Measurements from ENCODE around the gene GAS1. TPM values are rescaled to one million over a fixed set of nuclear protein-coding genes. Genes with fewer than 3 reads are reported as not detected.

Gene GAS1
- total and polyA plus RNA-seq, 7 donors: 6.8 to 19.1 (median 13.0) TPM

DNA sequence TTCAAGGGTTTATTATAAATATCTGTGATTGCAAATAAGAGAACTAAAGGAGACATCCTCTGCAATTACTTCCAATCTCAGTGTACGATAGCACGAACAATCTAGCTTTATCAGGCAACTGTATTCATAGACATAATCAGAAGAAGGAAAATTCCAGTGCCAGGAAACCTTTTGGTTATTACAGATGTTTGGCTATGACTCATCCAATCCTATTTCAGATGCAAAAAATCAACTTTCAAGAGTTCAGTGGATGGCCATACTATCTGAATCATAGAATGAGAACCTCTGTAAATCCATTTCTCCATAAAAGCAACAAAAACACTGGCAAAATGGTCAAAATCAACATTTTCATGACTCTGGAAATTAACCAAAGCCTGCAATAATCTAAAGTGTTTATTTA, 37.9 kb downstream of the GAS1 start:
- 80 to 86% (median 83%) methylated on average over 2 of the region's 2 CpGs for WGBS, 3 donors
- intact Hi-C loops (cut with DNase I): no loop called here
- TF ChIP-seq, protein P1, sequence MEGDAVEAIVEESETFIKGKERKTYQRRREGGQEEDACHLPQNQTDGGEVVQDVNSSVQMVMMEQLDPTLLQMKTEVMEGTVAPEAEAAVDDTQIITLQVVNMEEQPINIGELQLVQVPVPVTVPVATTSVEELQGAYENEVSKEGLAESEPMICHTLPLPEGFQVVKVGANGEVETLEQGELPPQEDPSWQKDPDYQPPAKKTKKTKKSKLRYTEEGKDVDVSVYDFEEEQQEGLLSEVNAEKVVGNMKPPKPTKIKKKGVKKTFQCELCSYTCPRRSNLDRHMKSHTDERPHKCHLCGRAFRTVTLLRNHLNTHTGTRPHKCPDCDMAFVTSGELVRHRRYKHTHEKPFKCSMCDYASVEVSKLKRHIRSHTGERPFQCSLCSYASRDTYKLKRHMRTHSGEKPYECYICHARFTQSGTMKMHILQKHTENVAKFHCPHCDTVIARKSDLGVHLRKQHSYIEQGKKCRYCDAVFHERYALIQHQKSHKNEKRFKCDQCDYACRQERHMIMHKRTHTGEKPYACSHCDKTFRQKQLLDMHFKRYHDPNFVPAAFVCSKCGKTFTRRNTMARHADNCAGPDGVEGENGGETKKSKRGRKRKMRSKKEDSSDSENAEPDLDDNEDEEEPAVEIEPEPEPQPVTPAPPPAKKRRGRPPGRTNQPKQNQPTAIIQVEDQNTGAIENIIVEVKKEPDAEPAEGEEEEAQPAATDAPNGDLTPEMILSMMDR (IDR thresholded peaks at IDR 0.05): no peak
- no peaks in the 10 kb centered on the region for H3K36me3 ChIP-seq (ENCODE audit: insufficient read depth in 1 of 2, low read depth in 1 of 2)
- H3K4me3 ChIP-seq: no peak overlapping the region
- no peak for ATAC-seq
- no peaks in the 10 kb centered on the region for H3K27me3 ChIP-seq (ENCODE audit: insufficient read depth in 3 of 3, low read length in 2 of 3)
- H3K9me3 ChIP-seq: no peaks in the 10 kb centered on the region
- H3K4me1 ChIP-seq: no peaks in the 10 kb centered on the region
- no peak for DNase-seq
- no peak overlapping the region for H3K27ac ChIP-seq

DNA sequence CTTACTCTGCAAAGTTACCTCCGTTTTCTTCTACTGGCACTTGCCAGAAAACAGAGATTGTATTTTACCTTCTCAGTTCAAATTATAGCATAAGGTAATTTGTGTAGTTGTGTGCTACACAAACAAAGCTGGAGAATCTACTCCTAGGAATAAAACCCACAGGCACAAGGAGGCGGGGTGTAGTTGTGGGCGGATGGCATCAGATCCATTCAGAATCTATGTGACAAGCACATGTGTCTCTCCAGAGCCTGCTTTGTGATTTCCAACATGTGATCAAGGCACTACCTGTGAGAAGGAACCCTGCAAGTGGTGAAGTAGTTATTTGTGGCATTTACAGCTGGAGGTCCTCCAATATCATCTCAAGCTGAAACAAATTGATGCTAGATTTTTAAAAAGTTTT, 39.0 kb downstream of the GAS1 start:
- ATAC-seq (no peak), DNase-seq (no peak)
- Histone ChIP-seq H3K4me3 (no peak overlapping the region), H3K9me3 (no peaks in the 10 kb centered on the region), H3K27me3 (ENCODE audit: insufficient read depth in 3 of 3, low read length in 2 of 3) (no peaks in the 10 kb centered on the region), H3K27ac (no peak overlapping the region), H3K4me1 (no peaks in the 10 kb centered on the region), H3K36me3 (ENCODE audit: insufficient read depth in 1 of 2, low read depth in 1 of 2) (no peaks in the 10 kb centered on the region)
- intact Hi-C loops (cut with DNase I): no loop called here
- TF ChIP-seq, protein P1 (IDR thresholded peaks at IDR 0.05): no peak
- 94 to 97% (median 97%) methylated on average over 3 of the region's 3 CpGs for WGBS, 3 donors

DNA sequence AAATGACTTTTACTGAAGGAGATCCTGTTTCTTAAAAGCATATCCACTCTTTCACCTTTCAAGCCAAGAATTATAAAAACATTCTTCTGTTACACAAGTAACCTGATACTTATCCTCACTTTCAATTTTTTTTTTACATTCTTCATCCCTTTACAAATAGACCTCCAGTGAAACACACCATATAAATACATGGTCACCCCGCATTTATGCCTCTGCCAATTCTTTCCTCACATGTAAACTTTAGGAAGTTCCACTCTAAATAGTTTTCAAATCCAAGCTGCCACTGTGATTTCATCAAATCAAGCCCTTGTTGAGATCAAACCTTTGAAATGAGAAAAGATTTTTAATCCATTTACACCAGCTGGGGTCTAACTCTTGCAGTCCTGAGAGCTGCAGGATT, 40.0 kb downstream of the GAS1 start:
- no peak for DNase-seq
- TF ChIP-seq, protein P1 (IDR thresholded peaks at IDR 0.05): no peak
- Histone ChIP-seq H3K36me3 (ENCODE audit: insufficient read depth in 1 of 2, low read depth in 1 of 2) (no peaks in the 10 kb centered on the region), H3K27me3 (ENCODE audit: insufficient read depth in 3 of 3, low read length in 2 of 3) (peaks cover 0 to 6% (median 1%) of the 10 kb centered on the region in 3 donors), H3K4me3 (no peak overlapping the region), H3K4me1 (no peaks in the 10 kb centered on the region), H3K9me3 (no peaks in the 10 kb centered on the region), H3K27ac (no peak overlapping the region)
- 60 to 74% (median 71%) methylated on average over 1 of the region's 1 CpG for WGBS, 3 donors
- no peak for ATAC-seq
- intact Hi-C loops (cut with DNase I): no loop called here

DNA sequence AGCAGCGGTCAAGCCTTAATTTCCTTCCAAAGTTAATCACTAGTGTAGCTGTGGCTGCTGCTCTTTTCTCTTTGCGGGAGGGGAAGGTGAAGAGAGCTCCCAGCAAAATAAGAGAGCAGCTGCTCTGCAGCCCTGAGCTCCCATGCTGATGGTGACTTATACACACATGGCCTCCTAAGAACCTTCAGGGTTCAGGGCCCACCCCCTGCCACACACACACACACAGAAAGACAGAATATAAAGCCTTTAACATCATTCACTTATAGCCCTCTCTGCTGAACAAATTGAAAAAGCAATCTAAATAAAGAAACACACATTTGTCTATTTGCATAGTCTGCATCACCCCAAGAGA, 43.6 kb downstream of the GAS1 start:
- WGBS, 3 donors: 42 to 60% (median 51%) methylated on average over 2 of the region's 2 CpGs
- Histone ChIP-seq H3K27ac (no peak overlapping the region), H3K27me3 (ENCODE audit: insufficient read depth in 3 of 3, low read length in 2 of 3) (peaks cover 0 to 24% (median 1%) of the 10 kb centered on the region in 3 donors), H3K36me3 (ENCODE audit: insufficient read depth in 1 of 2, low read depth in 1 of 2) (no peaks in the 10 kb centered on the region), H3K4me1 (no peaks in the 10 kb centered on the region), H3K4me3 (no peak overlapping the region), H3K9me3 (no peaks in the 10 kb centered on the region)
- DNase-seq (no peak), ATAC-seq (no peak)
- intact Hi-C loops (cut with DNase I): no loop called here
- TF ChIP-seq, protein P1 (IDR thresholded peaks at IDR 0.05): no peak

DNA sequence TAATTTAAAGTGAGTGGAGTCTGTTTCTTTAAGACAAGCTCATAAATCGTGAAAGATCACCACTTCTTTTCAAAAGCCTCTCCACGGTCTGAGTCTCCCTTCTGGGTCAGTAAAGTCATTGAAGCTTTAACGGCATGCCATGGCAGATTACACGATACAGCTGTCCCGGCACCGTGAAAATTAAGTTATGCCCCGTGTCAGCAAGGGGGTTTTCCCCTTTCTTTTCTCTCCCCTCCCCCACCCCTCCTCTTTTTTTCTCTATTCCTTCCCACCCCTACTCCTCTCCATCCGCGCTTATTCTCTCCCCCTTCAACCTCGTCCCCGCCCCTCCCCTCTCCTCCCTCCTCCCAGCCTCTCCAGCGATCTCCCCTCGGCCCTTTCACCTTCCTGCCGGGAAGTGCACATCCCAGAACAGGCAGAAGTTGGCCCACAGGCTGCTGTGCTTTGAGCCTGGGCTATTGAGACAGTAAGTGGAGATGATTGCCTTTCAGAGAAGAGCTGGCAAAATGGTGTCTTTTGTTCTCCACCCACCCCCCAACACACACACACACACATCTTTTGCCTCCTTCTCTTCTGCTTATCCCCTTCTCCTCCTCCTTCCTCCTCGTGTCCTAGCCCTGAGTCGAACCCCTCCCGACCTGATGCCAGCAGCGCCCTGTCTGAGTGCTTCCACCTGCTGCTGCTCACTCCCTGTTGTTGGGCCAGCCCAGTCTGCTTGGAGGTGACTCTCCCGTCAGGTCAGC, 44.1 kb downstream of the GAS1 start:
- whole genome bisulfite sequencing, 3 donors: 9 to 16% (median 12%) methylated on average over 18 to 19 of the region's 19 CpGs
- intact Hi-C loops (cut with DNase I): no loop called here
- H3K4me3 ChIP-seq: peak overlapping the region; percentile 28

More for the DNA sequence above, 44.1 kb downstream of the GAS1 start:
- H3K4me1 ChIP-seq: no peaks in the 10 kb centered on the region
- DNase-seq (no peak), ATAC-seq (peak in 1 of 4 donors; percentile 29)
- TF ChIP-seq, protein P1 (IDR thresholded peaks at IDR 0.05): no peak
- H3K27me3 ChIP-seq (ENCODE audit: insufficient read depth in 3 of 3, low read length in 2 of 3): peaks cover 0 to 24% (median 1%) of the 10 kb centered on the region in 3 donors
- H3K27ac ChIP-seq: no peak overlapping the region
- no peaks in the 10 kb centered on the region for H3K9me3 ChIP-seq
- H3K36me3 ChIP-seq (ENCODE audit: insufficient read depth in 1 of 2, low read depth in 1 of 2): no peaks in the 10 kb centered on the region

Measured in psoas muscle (tissue), 8 donors.